OCI-LY3 (cell line): Measurements from ENCODE around the gene WFDC10A.

Experiments
- H2AFZ ChIP-seq: fragments of 200-600, 300-600 bp; shearing (Covaris generic); 2 replicates; pipeline ENCODE4 v1.6.0; 2014; ENCODE audit warnings: antibody characterized with exemption, low read depth, low read length
- H3K27ac ChIP-seq: fragments of 200-600, 300-600 bp; sonication (generic); 2 replicates; pipeline ENCODE4 v1.5.1; 2014; ENCODE audit warnings: mild to moderate bottlenecking, low read length, moderate library complexity, mixed read lengths
- H3K27me3 ChIP-seq: fragments of 200-600, 300-600 bp; sonication (generic); 2 replicates; pipeline ENCODE4 v1.6.1; 2014; ENCODE audit warnings: low read depth, low read length, mixed read lengths
- H3K36me3 ChIP-seq: fragments of 200-600, 300-600 bp; sonication (generic); replicated peaks from 2 replicates; pipeline ENCODE3; 2014; ENCODE audit warnings: low read depth, low read length, mixed read lengths
- H3K4me1 ChIP-seq: fragments of 300-600, 200-600 bp; sonication (generic); 2 replicates; pipeline ENCODE4 v1.6.1; 2014; ENCODE audit warnings: low read length, mixed read lengths
- H3K4me2 ChIP-seq: fragments of 200-600, 300-600 bp; sonication (generic); 2 replicates; pipeline ENCODE4 v1.6.1; 2014; ENCODE audit warnings: low read length, mixed read lengths
- H3K4me3 ChIP-seq: fragments of 300-600, 200-600 bp; sonication (generic); 2 replicates; pipeline ENCODE4 v1.5.1; 2014; ENCODE audit warnings: antibody characterized with exemption, mild to moderate bottlenecking, low read length, moderate library complexity
- H3K79me2 ChIP-seq: fragments of 300-600, 200-600 bp; shearing (Covaris generic); 2 replicates; pipeline ENCODE4 v1.6.1; 2014; ENCODE audit warnings: mild to moderate bottlenecking, low read length, mixed read lengths
- H3K9ac ChIP-seq: fragments of 300-600, 200-600 bp; shearing (Covaris generic); 2 replicates; pipeline ENCODE4 v1.6.0; 2014; ENCODE audit warnings: mild to moderate bottlenecking, low read length, moderate library complexity
- H3K9me3 ChIP-seq: fragments of 200-600, 300-600 bp; shearing (Covaris generic); 2 replicates; pipeline ENCODE4 v1.6.1; 2014; ENCODE audit warnings: low read length, mixed read lengths; ENCODE audit not compliant: insufficient read depth
- H4K20me1 ChIP-seq: fragments of 200-600, 300-600 bp; sonication (generic); 2 replicates; pipeline ENCODE4 v1.6.1; 2016; ENCODE audit warnings: low read length, mixed read lengths; ENCODE audit not compliant: insufficient read depth
- EZH2phosphoT487 ChIP-seq: fragments of 200-600 bp; shearing (Covaris generic); IDR thresholded peaks from 2 replicates; pipeline ENCODE4 v1.6.1; 2018; ENCODE audit warnings: antibody characterized with exemption, mixed run types, low read depth
- TF ChIP-seq, protein P1 (sequence below): fragments of 200-600, 300-600 bp; sonication (generic); IDR thresholded peaks from 2 replicates; pipeline ENCODE4 v1.5.1; 2014; ENCODE audit warnings: antibody characterized with exemption, low read length, low read depth

WFDC10A gene

DNA sequence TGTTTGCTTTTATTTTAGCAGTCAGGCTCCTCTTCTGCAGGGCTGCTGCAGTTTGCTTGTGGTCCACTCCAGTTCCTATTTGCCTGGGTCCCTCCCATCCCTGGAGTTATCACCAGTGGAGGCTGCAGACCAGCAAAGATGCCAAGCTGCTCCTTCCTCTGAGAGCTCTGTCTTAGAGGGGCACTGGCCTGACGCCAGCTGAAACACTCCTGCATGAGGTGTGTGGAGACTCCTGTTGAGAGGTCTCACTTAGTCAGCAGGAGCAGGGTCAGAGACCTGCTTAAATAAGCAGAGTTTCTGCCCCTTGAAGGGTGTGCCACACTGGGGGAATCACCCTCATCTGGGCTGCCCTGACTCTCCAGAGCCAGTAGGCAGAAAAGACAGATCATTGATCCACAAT, 34.3 kb upstream of the WFDC10A start:
- Histone ChIP-seq H3K36me3 (no peaks in the 10 kb centered on the region), H3K4me1 (no peaks in the 10 kb centered on the region), H4K20me1 (no peaks in the 10 kb centered on the region), H3K27me3 (peaks cover 58% of the 10 kb centered on the region), H2AFZ (no peak overlapping the region), H3K9ac (no peak overlapping the region), H3K9me3 (no peaks in the 10 kb centered on the region), H3K4me2 (no peak overlapping the region), H3K27ac (no peak overlapping the region), H3K79me2 (no peaks in the 10 kb centered on the region), H3K4me3 (no peak overlapping the region)
- TF ChIP-seq EZH2phosphoT487: no peak
- TF ChIP-seq, protein P1, sequence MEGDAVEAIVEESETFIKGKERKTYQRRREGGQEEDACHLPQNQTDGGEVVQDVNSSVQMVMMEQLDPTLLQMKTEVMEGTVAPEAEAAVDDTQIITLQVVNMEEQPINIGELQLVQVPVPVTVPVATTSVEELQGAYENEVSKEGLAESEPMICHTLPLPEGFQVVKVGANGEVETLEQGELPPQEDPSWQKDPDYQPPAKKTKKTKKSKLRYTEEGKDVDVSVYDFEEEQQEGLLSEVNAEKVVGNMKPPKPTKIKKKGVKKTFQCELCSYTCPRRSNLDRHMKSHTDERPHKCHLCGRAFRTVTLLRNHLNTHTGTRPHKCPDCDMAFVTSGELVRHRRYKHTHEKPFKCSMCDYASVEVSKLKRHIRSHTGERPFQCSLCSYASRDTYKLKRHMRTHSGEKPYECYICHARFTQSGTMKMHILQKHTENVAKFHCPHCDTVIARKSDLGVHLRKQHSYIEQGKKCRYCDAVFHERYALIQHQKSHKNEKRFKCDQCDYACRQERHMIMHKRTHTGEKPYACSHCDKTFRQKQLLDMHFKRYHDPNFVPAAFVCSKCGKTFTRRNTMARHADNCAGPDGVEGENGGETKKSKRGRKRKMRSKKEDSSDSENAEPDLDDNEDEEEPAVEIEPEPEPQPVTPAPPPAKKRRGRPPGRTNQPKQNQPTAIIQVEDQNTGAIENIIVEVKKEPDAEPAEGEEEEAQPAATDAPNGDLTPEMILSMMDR: no peak

DNA sequence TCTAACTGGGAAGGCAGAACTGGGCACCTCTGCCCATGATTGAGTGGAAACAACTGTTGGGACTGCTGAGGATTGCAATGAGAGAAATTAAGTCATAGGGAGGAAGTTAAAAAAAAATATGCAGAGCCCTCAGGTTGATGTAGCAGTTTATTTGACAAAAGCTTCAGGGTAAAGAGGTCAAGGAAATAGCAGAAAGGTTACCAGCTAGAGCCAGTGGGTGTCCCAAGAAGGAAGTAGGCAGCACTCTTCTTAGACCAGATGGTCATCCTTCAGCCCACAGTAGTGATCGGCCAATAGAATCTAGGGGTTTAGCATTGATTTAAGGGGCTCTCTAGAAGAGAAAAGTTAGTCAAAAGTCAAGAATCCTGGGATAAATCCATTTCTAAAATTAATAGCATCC, 21.7 kb upstream of the WFDC10A start:
- no peaks in the 10 kb centered on the region for H3K4me1 ChIP-seq
- H2AFZ ChIP-seq: no peak overlapping the region
- H3K36me3 ChIP-seq: no peaks in the 10 kb centered on the region
- H3K27me3 ChIP-seq: peaks cover 14% of the 10 kb centered on the region; the same call in 1 of the 2 replicates
- H3K9ac ChIP-seq: no peak overlapping the region
- no peaks in the 10 kb centered on the region for H3K9me3 ChIP-seq
- no peaks in the 10 kb centered on the region for H3K79me2 ChIP-seq
- no peak overlapping the region for H3K4me3 ChIP-seq
- no peak overlapping the region for H3K4me2 ChIP-seq
- no peaks in the 10 kb centered on the region for H4K20me1 ChIP-seq
- TF ChIP-seq, protein P1: no peak
- no peak for TF ChIP-seq EZH2phosphoT487
- H3K27ac ChIP-seq: no peak overlapping the region

DNA sequence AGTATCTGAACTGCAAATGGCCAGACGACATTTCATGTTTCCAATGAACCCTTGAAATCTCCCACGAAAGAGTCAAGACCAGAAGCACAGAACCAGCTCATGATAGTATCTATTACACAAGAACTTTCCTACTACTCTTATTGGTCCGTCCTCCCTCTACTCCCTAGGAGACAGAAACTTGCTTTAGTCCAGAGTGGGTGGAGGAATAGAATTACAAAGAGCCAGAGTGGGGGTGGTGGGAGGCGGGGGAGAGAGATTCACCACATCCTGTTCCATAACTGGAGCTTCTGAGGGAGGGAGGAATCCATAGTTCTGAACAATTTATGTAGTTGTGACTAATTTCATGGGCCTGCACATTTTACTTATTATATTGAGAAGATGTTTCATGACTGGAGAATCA, 18.5 kb upstream of the WFDC10A start:
- H3K4me3 ChIP-seq: no peak overlapping the region
- no peak overlapping the region for H3K4me2 ChIP-seq
- H3K79me2 ChIP-seq: no peaks in the 10 kb centered on the region
- no peak overlapping the region for H2AFZ ChIP-seq
- H3K4me1 ChIP-seq: no peaks in the 10 kb centered on the region
- no peak overlapping the region for H3K27ac ChIP-seq
- H3K9me3 ChIP-seq: no peaks in the 10 kb centered on the region
- TF ChIP-seq, protein P1: no peak
- no peak for TF ChIP-seq EZH2phosphoT487
- H4K20me1 ChIP-seq: no peaks in the 10 kb centered on the region
- no peak overlapping the region for H3K9ac ChIP-seq
- H3K36me3 ChIP-seq: no peaks in the 10 kb centered on the region
- H3K27me3 ChIP-seq: peaks cover 38% of the 10 kb centered on the region

DNA sequence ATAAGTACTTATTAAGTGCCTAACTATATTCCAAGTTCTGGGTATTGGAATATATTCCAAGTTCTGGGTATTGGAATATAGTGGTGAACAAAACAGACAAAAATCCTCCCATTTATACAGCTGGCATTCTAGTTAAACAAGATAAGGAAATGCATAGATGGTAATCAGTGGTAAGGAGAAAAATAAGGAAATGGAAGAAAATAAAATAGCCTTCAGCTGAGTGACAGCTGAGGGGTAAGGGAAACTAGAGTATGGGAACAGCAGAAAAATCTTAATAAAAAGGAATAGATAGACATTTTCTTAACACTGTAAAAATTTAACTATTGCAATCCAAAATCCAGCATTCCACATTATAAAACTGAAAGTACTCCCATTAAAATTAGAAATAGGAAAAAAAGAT, 17.2 kb upstream of the WFDC10A start:
- Histone ChIP-seq H3K27me3 (peaks cover 46% of the 10 kb centered on the region), H3K4me1 (no peaks in the 10 kb centered on the region), H3K9me3 (no peaks in the 10 kb centered on the region), H4K20me1 (no peaks in the 10 kb centered on the region), H2AFZ (no peak overlapping the region), H3K79me2 (no peaks in the 10 kb centered on the region), H3K4me3 (no peak overlapping the region), H3K4me2 (no peak overlapping the region), H3K9ac (no peak overlapping the region), H3K27ac (no peak overlapping the region), H3K36me3 (no peaks in the 10 kb centered on the region)
- TF ChIP-seq, protein P1: no peak
- TF ChIP-seq EZH2phosphoT487: no peak
